Neuronal stem cell (in vitro differentiated cells): ENCODE data around the gene PRUNE1.
A peak's percentile ranks its signal among the peaks of the same experiment; 100 is the strongest.

ENCODE experiments used
- DNase-seq: peaks from one replicate; pipeline ENCODE4 v3.0.0-alpha.2; 2013; ENCODE audit warnings: low spot score
- H2AFZ ChIP-seq: one replicate; pipeline ENCODE4 v1.6.1; 2013; ENCODE audit warnings: mild to moderate bottlenecking, low read length, inconsistent platforms
- H2AK5ac ChIP-seq: 2 replicates; pipeline ENCODE4 v1.6.1; 2013; ENCODE audit warnings: low read depth, mild to moderate bottlenecking, inconsistent platforms, low read length, moderate library complexity, mixed read lengths
- H2BK120ac ChIP-seq: 2 replicates; pipeline ENCODE4 v1.6.1; 2013; ENCODE audit warnings: low read depth, mild to moderate bottlenecking, inconsistent platforms, low read length, moderate library complexity, mixed read lengths
- H2BK12ac ChIP-seq: one replicate; pipeline ENCODE4 v1.6.1; 2013; ENCODE audit warnings: low read length, inconsistent platforms
- H2BK15ac ChIP-seq: 2 replicates; pipeline ENCODE4 v1.6.1; 2013; ENCODE audit warnings: mild to moderate bottlenecking, low read length, inconsistent platforms, mixed read lengths
- H2BK5ac ChIP-seq: one replicate; pipeline ENCODE4 v1.6.1; 2013; ENCODE audit warnings: inconsistent platforms, mild to moderate bottlenecking, low read length, moderate library complexity
- H3K14ac ChIP-seq: one replicate; pipeline ENCODE4 v1.6.1; 2013; ENCODE audit warnings: low read length, inconsistent platforms
- H3K18ac ChIP-seq: 2 replicates; pipeline ENCODE4 v1.6.1; 2013; ENCODE audit warnings: low read length, inconsistent platforms
- H3K23ac ChIP-seq: 2 replicates; pipeline ENCODE4 v1.6.1; 2013; ENCODE audit warnings: low read depth, mild to moderate bottlenecking, mixed read lengths, low read length, inconsistent platforms; ENCODE audit not compliant: poor library complexity
- H3K27ac ChIP-seq: replicated peaks from 3 replicates; pipeline ENCODE4 v1.5.1; 2013; ENCODE audit warnings: low read length, inconsistent platforms
- H3K27me3 ChIP-seq, 3 experiments: 2 replicates each; pipeline ENCODE4 v1.6.1; 2013; ENCODE audit warnings: low read length in 3 of 3, mild to moderate bottlenecking in 2 of 3, inconsistent platforms in 1 of 3, low read depth in 1 of 3, mixed read lengths in 1 of 3, moderate library complexity in 1 of 3; ENCODE audit not compliant: control insufficient read depth in 3 of 3, insufficient read depth in 3 of 3
- H3K36me3 ChIP-seq, 2 donors: replicated peaks in 1 of 2; 2 replicates each; pipeline ENCODE4 v1.6.1; 2013; ENCODE audit warnings: low read length in 2 of 2; ENCODE audit not compliant: control insufficient read depth in 2 of 2, insufficient read depth in 2 of 2
- H3K4ac ChIP-seq: 2 replicates; pipeline ENCODE4 v1.6.1; 2013; ENCODE audit warnings: inconsistent platforms, mild to moderate bottlenecking, low read length, moderate library complexity
- H3K4me1 ChIP-seq, 2 donors: 1 replicate in 1 of 2; 2 replicates in 1 of 2; pipeline ENCODE4 v1.6.1; 2013; ENCODE audit warnings: low read length in 2 of 2, low read depth in 1 of 2; ENCODE audit not compliant: control insufficient read depth in 2 of 2, insufficient read depth in 1 of 2
- H3K4me2 ChIP-seq: one replicate; pipeline ENCODE4 v1.6.1; 2013; ENCODE audit warnings: mild to moderate bottlenecking, low read length, inconsistent platforms; ENCODE audit not compliant: insufficient read depth, poor library complexity, severe bottlenecking
- H3K4me3 ChIP-seq, 2 donors: 2 replicates each; pipeline ENCODE4 v1.5.1; 2013; ENCODE audit warnings: low read length in 2 of 2, mild to moderate bottlenecking in 2 of 2, inconsistent platforms in 1 of 2, moderate library complexity in 1 of 2
- H3K79me1 ChIP-seq: one replicate; pipeline ENCODE4 v1.6.1; 2013; ENCODE audit warnings: low read depth, mild to moderate bottlenecking, inconsistent platforms, low read length, moderate library complexity
- H3K9ac ChIP-seq: one replicate; pipeline ENCODE4 v1.6.1; 2013; ENCODE audit warnings: mild to moderate bottlenecking, low read depth, low read length, inconsistent platforms; ENCODE audit not compliant: poor library complexity
- H3K9me3 ChIP-seq, 2 donors: replicated peaks in 1 of 2; 2 replicates each; pipeline versions ENCODE3 to v1.6.1; 2013; ENCODE audit warnings: low read length in 2 of 2, mild to moderate bottlenecking in 2 of 2, inconsistent platforms in 1 of 2, low read depth in 1 of 2, mixed read lengths in 1 of 2, moderate library complexity in 1 of 2; ENCODE audit not compliant: control insufficient read depth in 2 of 2, insufficient read depth in 1 of 2
- H4K8ac ChIP-seq: one replicate; pipeline ENCODE4 v1.6.1; 2013; ENCODE audit warnings: low read depth, mild to moderate bottlenecking, inconsistent platforms, low read length, moderate library complexity
- H4K91ac ChIP-seq: one replicate; pipeline ENCODE4 v1.6.1; 2013; ENCODE audit warnings: low read length, low read depth, mild to moderate bottlenecking, inconsistent platforms; ENCODE audit not compliant: poor library complexity
- WGBS, 2 donors: extraction: QIAGEN DNeasy Blood & Tissue Kit; methylation state at CpG; one replicate each; pipeline ENCODE4 v1.1.7; 2013; ENCODE audit warnings: missing lambda C conversion rate in 2 of 2, mixed read lengths in 1 of 2; ENCODE audit not compliant: insufficient read length in 2 of 2, insufficient replicate concordance in 1 of 2; ENCODE audit errors: extremely low coverage in 2 of 2; 5-methylcytosine and 5-hydroxymethylcytosine counted together

Gene PRUNE1

GRCh38 chr1:150976879-150977694 is 31.2 kb upstream of the PRUNE1 start:
- H4K91ac ChIP-seq = no peak overlapping the region
- H3K4me3 ChIP-seq = no peak overlapping the region
- peak overlapping the region; percentile 74 for H4K8ac ChIP-seq
- peak overlapping the region; percentile 72 for H2BK15ac ChIP-seq
- H3K27ac ChIP-seq = no peak overlapping the region
- H3K9me3 ChIP-seq = peaks cover 0 to 5% of the 10 kb centered on the region in 2 donors
- peak overlapping the region; percentile 86 for H3K23ac ChIP-seq
- peak overlapping the region; percentile 83 for H3K18ac ChIP-seq
- no peak overlapping the region for H3K14ac ChIP-seq
- DNase-seq = no peak
- no peak overlapping the region for H2BK5ac ChIP-seq
- no peaks in the 10 kb centered on the region for H3K36me3 ChIP-seq
- peak overlapping the region; percentile 65 for H2AK5ac ChIP-seq
- peaks cover 0 to 6% (median 0%) of the 10 kb centered on the region in 3 experiments for H3K27me3 ChIP-seq
- peak overlapping the region; percentile 42 for H2BK12ac ChIP-seq
- peak overlapping the region; percentile 66 for H3K9ac ChIP-seq
- H2BK120ac ChIP-seq = no peak overlapping the region
- no peak overlapping the region for H3K4ac ChIP-seq
- peaks cover 27 to 32% of the 10 kb centered on the region in 2 donors for H3K4me1 ChIP-seq
- H3K4me2 ChIP-seq = no peak overlapping the region
- no peak overlapping the region for H2AFZ ChIP-seq
- no CpG with 5 or more reads among the region's 11 CpGs for WGBS, 2 donors
- H3K79me1 ChIP-seq = peaks cover 3% of the 10 kb centered on the region

- Histone ChIP-seq H3K9me3 (peaks cover 0 to 5% of the 10 kb centered on the region in 2 donors), H3K36me3 (no peaks in the 10 kb centered on the region), H3K9ac (peak overlapping the region; percentile 36), H4K8ac (peak overlapping the region; percentile 29), H3K27me3 (peaks cover 0 to 16% (median 0%) of the 10 kb centered on the region in 3 experiments), H2AFZ (peak overlapping the region; percentile 86), H2AK5ac (no peak overlapping the region), H4K91ac (no peak overlapping the region), H2BK15ac (peak overlapping the region; percentile 98), H3K4me3 (no peak overlapping the region), H3K4me1 (peaks cover 11 to 22% of the 10 kb centered on the region in 2 donors), H3K4me2 (no peak overlapping the region), H2BK120ac (peak overlapping the region; percentile 97), H3K79me1 (no peaks in the 10 kb centered on the region), H2BK12ac (no peak overlapping the region), H2BK5ac (peak overlapping the region; percentile 87), H3K4ac (no peak overlapping the region), H3K23ac (no peak overlapping the region), H3K14ac (no peak overlapping the region), H3K27ac (no peak overlapping the region), H3K18ac (peak overlapping the region; percentile 91)
- no CpG with 5 or more reads among the region's 23 CpGs for WGBS, 2 donors
- DNase-seq = peak; percentile 93
Measured at GRCh38 chr1:150979092-150980056, 28.9 kb upstream of the PRUNE1 start.

- Histone ChIP-seq H4K91ac (no peak overlapping the region), H3K4ac (no peak overlapping the region), H4K8ac (no peak overlapping the region), H3K36me3 (no peaks in the 10 kb centered on the region), H2BK5ac (no peak overlapping the region), H3K27me3 (peaks cover 0 to 27% (median 0%) of the 10 kb centered on the region in 3 experiments), H2AFZ (peak overlapping the region; percentile 80), H2BK12ac (no peak overlapping the region), H3K4me2 (no peak overlapping the region), H3K4me1 (peaks cover 11 to 22% of the 10 kb centered on the region in 2 donors), H3K4me3 (no peak overlapping the region), H3K18ac (peak overlapping the region; percentile 58), H3K23ac (no peak overlapping the region), H3K9me3 (peaks cover 0 to 3% of the 10 kb centered on the region in 2 donors), H3K79me1 (no peaks in the 10 kb centered on the region), H2BK120ac (no peak overlapping the region), H3K9ac (no peak overlapping the region), H2AK5ac (peak overlapping the region; percentile 18), H3K14ac (no peak overlapping the region), H3K27ac (peak overlapping the region; percentile 18), H2BK15ac (no peak overlapping the region)
- no CpG with 5 or more reads among the region's 6 CpGs for WGBS, 2 donors
- no peak for DNase-seq
Measured at GRCh38 chr1:150981177-150981804, 27.0 kb upstream of the PRUNE1 start.
